ENCODE results near the gene RNU6-8. TPM values are rescaled to one million over a fixed set of nuclear protein-coding genes. Genes with fewer than 3 reads are reported as not detected.

The RNU6-8 gene
- not detected in 2 replicates for total RNA-seq (2021)
- long read RNA-seq, result 0 reads

- Histone ChIP-seq H2AK5ac (ENCODE audit: insufficient read length, low read length) (no peak within 1 kb of the TSS), H4K20me1 (ENCODE audit: control insufficient read depth, insufficient read depth, insufficient read length) (no peaks in the 10 kb centered on the region), H3K18ac (ENCODE audit: insufficient read length, low read depth, low read length) (peak within 1 kb of the TSS; percentile 99), H3K14ac (ENCODE audit: insufficient read depth, low read length) (peak within 1 kb of the TSS; percentile 99), H3K23ac (ENCODE audit: insufficient read length, low read depth, low read length) (no peak within 1 kb of the TSS), H4K5ac (ENCODE audit: insufficient read length, low read depth, low read length) (peak within 1 kb of the TSS; percentile 83), H3K27me3 (ENCODE audit: insufficient read depth, low read length) (no peaks in the 10 kb centered on the region), H2BK20ac (ENCODE audit: low read depth, low read length, poor library complexity, severe bottlenecking) (no peak within 1 kb of the TSS), H4K91ac (ENCODE audit: insufficient read length, low read depth, low read length) (no peak within 1 kb of the TSS), H3T11ph (ENCODE audit: low read length) (no peak within 1 kb of the TSS), H3K4ac (ENCODE audit: low read depth, low read length) (no peak within 1 kb of the TSS), H2AFZ (ENCODE audit: low read length) (peak within 1 kb of the TSS; percentile 79), H3K4me2 (ENCODE audit: insufficient read depth, insufficient read length, low read length) (peak within 1 kb of the TSS; percentile 98), H2BK12ac (ENCODE audit: insufficient read length, low read depth, low read length) (peak within 1 kb of the TSS; percentile 90), H3K4me1 (ENCODE audit: insufficient read depth, low read length) (no peaks in the 10 kb centered on the region), H3K9ac (ENCODE audit: extremely low read depth, insufficient read length, low read length) (peak within 1 kb of the TSS; percentile 96), H3K79me2 (ENCODE audit: insufficient read depth, low read length) (no peaks in the 10 kb centered on the region), H3K79me1 (ENCODE audit: insufficient read depth, low read depth, low read length, poor library complexity, severe bottlenecking) (no peaks in the 10 kb centered on the region), H3K56ac (ENCODE audit: insufficient read length, low read depth, low read length) (no peak within 1 kb of the TSS), H2BK15ac (ENCODE audit: low read depth, low read length) (no peak within 1 kb of the TSS), H3K23me2 (ENCODE audit: insufficient read length, low read depth, low read length, poor library complexity, severe bottlenecking) (peaks cover 15% of the 10 kb centered on the region), H3K27ac (ENCODE audit: insufficient read length, low read depth, low read length) (no peak within 1 kb of the TSS), H2BK5ac (ENCODE audit: insufficient read length, low read length) (peak within 1 kb of the TSS; percentile 94), H3K9me3 (ENCODE audit: control insufficient read depth, low read depth, low read length) (no peaks in the 10 kb centered on the region), H4K8ac (replicated peaks; ENCODE audit: insufficient read length, low read depth, low read length) (no peak within 1 kb of the TSS), H2BK120ac (ENCODE audit: low read depth, low read length, poor library complexity, severe bottlenecking) (no peak within 1 kb of the TSS)
- H3K9me3 Mint-ChIP-seq, result no peaks in the 10 kb centered on the region; a peak in 1 of 5 replicates
- peaks cover 10% of the 10 kb centered on the region for H3K27me3 Mint-ChIP-seq (ENCODE audit: low read depth)
- TF ChIP-seq, protein P1, sequence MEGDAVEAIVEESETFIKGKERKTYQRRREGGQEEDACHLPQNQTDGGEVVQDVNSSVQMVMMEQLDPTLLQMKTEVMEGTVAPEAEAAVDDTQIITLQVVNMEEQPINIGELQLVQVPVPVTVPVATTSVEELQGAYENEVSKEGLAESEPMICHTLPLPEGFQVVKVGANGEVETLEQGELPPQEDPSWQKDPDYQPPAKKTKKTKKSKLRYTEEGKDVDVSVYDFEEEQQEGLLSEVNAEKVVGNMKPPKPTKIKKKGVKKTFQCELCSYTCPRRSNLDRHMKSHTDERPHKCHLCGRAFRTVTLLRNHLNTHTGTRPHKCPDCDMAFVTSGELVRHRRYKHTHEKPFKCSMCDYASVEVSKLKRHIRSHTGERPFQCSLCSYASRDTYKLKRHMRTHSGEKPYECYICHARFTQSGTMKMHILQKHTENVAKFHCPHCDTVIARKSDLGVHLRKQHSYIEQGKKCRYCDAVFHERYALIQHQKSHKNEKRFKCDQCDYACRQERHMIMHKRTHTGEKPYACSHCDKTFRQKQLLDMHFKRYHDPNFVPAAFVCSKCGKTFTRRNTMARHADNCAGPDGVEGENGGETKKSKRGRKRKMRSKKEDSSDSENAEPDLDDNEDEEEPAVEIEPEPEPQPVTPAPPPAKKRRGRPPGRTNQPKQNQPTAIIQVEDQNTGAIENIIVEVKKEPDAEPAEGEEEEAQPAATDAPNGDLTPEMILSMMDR (conservative IDR thresholded peaks at IDR 0.05), result no peak
- DNase-seq, result peak; percentile 93
- peaks cover 25 to 28% of the 10 kb centered on the region in 2 experiments for H3K4me1 Mint-ChIP-seq
- no peaks in the 10 kb centered on the region for H3K36me3 Mint-ChIP-seq (ENCODE audit: insufficient read depth in 1 of 3, low read depth in 3 of 3)
- no CpG with 5 or more reads among the region's 57 CpGs for WGBS (ENCODE audit: extremely low coverage, insufficient read length, low lambda C conversion rate)
- peak within 1 kb of the TSS; percentile 100 for H3K27ac Mint-ChIP-seq
- H3K4me3 Mint-ChIP-seq, result peak within 1 kb of the TSS; percentile 76 to 97
Observed at GRCh38 chr14:32202998-32203882, at the start of gene RNU6-8. TSS of gene RNU6-8 (minus strand) at chr14:32203269.

Measured in H9 (cell line).